H1 (cell line): Measurements from ENCODE around the gene RPL26. TPM values are rescaled to one million over a fixed set of nuclear protein-coding genes. Genes with fewer than 3 reads are reported as not detected.

ENCODE experiments used
- CTCF ChIA-PET: fragments of 300-600 bp; sonication (Branson Sonifier 250); formaldehyde crosslinking; loops from one replicate; lab custom pipeline; 2021; ENCODE audit not compliant: partially characterized antibody; lab: Charles Lee
- POLR2A ChIA-PET: fragments of 300-600 bp; sonication (Branson Sonifier 250); formaldehyde crosslinking; loops from one replicate; lab custom pipeline; 2021; ENCODE audit warnings: inconsistent platforms; ENCODE audit not compliant: partially characterized antibody; lab: Charles Lee
- DNase-seq, 2 experiments: peaks; one replicate each; pipeline versions ENCODE4 v3.0.0 to v3.0.0-alpha.2; 2010 to 2022; ENCODE audit warnings: low spot score in 2 of 2, low read depth in 1 of 2, mixed read lengths in 1 of 2
- FAIRE-seq: peaks from 2 replicates; lab custom pipeline; 2011; peaks lifted over from hg19 to GRCh38; lab: Jason Lieb, UNC
- H2AFZ ChIP-seq: 2 replicates; pipeline ENCODE4 v1.8.1; 2012; ENCODE audit warnings: low read length, inconsistent platforms
- H2AK5ac ChIP-seq: 2 replicates; pipeline ENCODE4 v1.6.1; 2013; ENCODE audit warnings: low read depth, low read length
- H2BK120ac ChIP-seq: replicated peaks from 2 replicates; pipeline ENCODE3; 2013; ENCODE audit warnings: low read depth, low read length, inconsistent platforms
- H2BK12ac ChIP-seq: 2 replicates; pipeline ENCODE4 v1.6.1; 2013; ENCODE audit warnings: low read depth, low read length
- H2BK15ac ChIP-seq: 2 replicates; pipeline ENCODE4 v1.6.1; 2013; ENCODE audit warnings: low read length
- H2BK20ac ChIP-seq: 2 replicates; pipeline ENCODE4 v1.6.1; 2013; ENCODE audit warnings: low read length
- H2BK5ac ChIP-seq: 2 replicates; pipeline ENCODE4 v1.6.1; 2013; ENCODE audit warnings: low read depth, low read length
- H3K14ac ChIP-seq: 2 replicates; pipeline ENCODE4 v1.6.1; 2013; ENCODE audit warnings: inconsistent platforms; ENCODE audit not compliant: insufficient read length
- H3K18ac ChIP-seq: 2 replicates; pipeline ENCODE4 v1.6.1; 2013; ENCODE audit warnings: low read length; ENCODE audit errors: extremely low read depth
- H3K23ac ChIP-seq: 2 replicates; pipeline ENCODE4 v1.6.1; 2013; ENCODE audit warnings: inconsistent platforms; ENCODE audit not compliant: insufficient read length
- H3K23me2 ChIP-seq: 2 replicates; pipeline ENCODE4 v1.6.1; 2013; ENCODE audit warnings: low read depth, low read length
- H3K27ac ChIP-seq: 2 replicates; pipeline ENCODE4 v1.6.1; 2011; ENCODE audit warnings: low read depth, low read length, inconsistent platforms
- H3K27me3 ChIP-seq, 4 experiments: replicated peaks in 1 of 4; 1 replicate in 1 of 4; 2 replicates in 3 of 4; pipeline versions ENCODE4 v1.6.1 to v1.8.1; 2011 to 2013; ENCODE audit warnings: low read length in 3 of 4, mild to moderate bottlenecking in 3 of 4, inconsistent platforms in 2 of 4, mixed read lengths in 2 of 4, moderate library complexity in 1 of 4; ENCODE audit not compliant: control insufficient read depth in 3 of 4, insufficient read depth in 3 of 4; ENCODE audit errors: extremely low read depth in 1 of 4
- H3K36me3 ChIP-seq, 4 experiments: 2 replicates each; pipeline versions ENCODE4 v1.6.1 to v1.8.1; 2011 to 2013; ENCODE audit warnings: mild to moderate bottlenecking in 4 of 4, low read length in 3 of 4, moderate library complexity in 2 of 4, control low read depth in 1 of 4, inconsistent platforms in 1 of 4; ENCODE audit not compliant: insufficient read depth in 4 of 4, control insufficient read depth in 2 of 4
- H3K4ac ChIP-seq: replicated peaks from 2 replicates; pipeline ENCODE3; 2013; ENCODE audit warnings: low read length, low read depth, mixed read lengths, inconsistent platforms; ENCODE audit not compliant: insufficient read length
- H3K4me1 ChIP-seq, 4 experiments: replicated peaks in 1 of 4; 1 replicate in 1 of 4; 2 replicates in 3 of 4; pipeline versions ENCODE4 v1.6.1 to v1.8.1; 2011 to 2013; ENCODE audit warnings: low read length in 3 of 4, inconsistent platforms in 2 of 4, mixed read lengths in 1 of 4; ENCODE audit not compliant: insufficient read depth in 4 of 4, control insufficient read depth in 3 of 4
- H3K4me2 ChIP-seq, 2 experiments: 2 replicates each; pipeline versions ENCODE4 v1.6.1 to v1.8.1; 2011 to 2013; ENCODE audit warnings: low read depth in 2 of 2, low read length in 2 of 2, control low read depth in 1 of 2, inconsistent platforms in 1 of 2, mild to moderate bottlenecking in 1 of 2; ENCODE audit not compliant: insufficient read depth in 1 of 2
- H3K4me3 ChIP-seq, 4 experiments: fragments of 200-600, 300-600 bp in 1 of 4; sonication (generic), shearing (Covaris generic), sonication (Bioruptor Twin) in 1 of 4; 2 replicates each; pipeline versions ENCODE4 v1.5.1 to v1.8.1; 2011 to 2016; ENCODE audit warnings: low read length in 4 of 4, low read depth in 3 of 4, control low read depth in 2 of 4, inconsistent platforms in 2 of 4, mild to moderate bottlenecking in 2 of 4, mixed read lengths in 1 of 4, moderate library complexity in 1 of 4; ENCODE audit not compliant: insufficient read depth in 2 of 4; ENCODE audit errors: extremely low read depth in 1 of 4
- H3K56ac ChIP-seq: replicated peaks from 2 replicates; pipeline ENCODE3; 2013; ENCODE audit warnings: low read depth, mild to moderate bottlenecking, mixed read lengths, low read length, inconsistent platforms; ENCODE audit not compliant: insufficient read length
- H3K79me1 ChIP-seq: 2 replicates; pipeline ENCODE4 v1.6.1; 2013; ENCODE audit warnings: low read depth, low read length, control low read depth
- H3K79me2 ChIP-seq, 2 experiments: 2 replicates each; pipeline versions ENCODE4 v1.6.1 to v1.8.1; 2012 to 2013; ENCODE audit warnings: low read length in 2 of 2, mild to moderate bottlenecking in 2 of 2, inconsistent platforms in 1 of 2; ENCODE audit not compliant: insufficient read depth in 2 of 2, control insufficient read depth in 1 of 2
- H3K9ac ChIP-seq, 4 experiments: replicated peaks in 1 of 4; 1 replicate in 1 of 4; 2 replicates in 3 of 4; pipeline versions ENCODE4 v1.6.1 to v1.8.1; 2011 to 2013; ENCODE audit warnings: low read depth in 3 of 4, low read length in 3 of 4, control low read depth in 2 of 4, mild to moderate bottlenecking in 2 of 4, moderate library complexity in 2 of 4, inconsistent platforms in 1 of 4; ENCODE audit errors: extremely low read depth in 1 of 4
- H3K9me3 ChIP-seq, 2 experiments: 2 replicates each; pipeline versions ENCODE4 v1.6.1 to v1.8.1; 2012 to 2013; ENCODE audit warnings: mild to moderate bottlenecking in 2 of 2, moderate library complexity in 2 of 2, control low read depth in 1 of 2, inconsistent platforms in 1 of 2, low read depth in 1 of 2, low read length in 1 of 2, mixed read lengths in 1 of 2; ENCODE audit not compliant: insufficient read depth in 2 of 2
- H4K20me1 ChIP-seq, 2 experiments: replicated peaks in 1 of 2; 2 replicates each; pipeline versions ENCODE3 to v1.8.1; 2011 to 2013; ENCODE audit warnings: inconsistent platforms in 2 of 2, low read length in 2 of 2, mild to moderate bottlenecking in 1 of 2; ENCODE audit not compliant: insufficient read depth in 2 of 2, control insufficient read depth in 1 of 2
- H4K5ac ChIP-seq: 2 replicates; pipeline ENCODE4 v1.6.1; 2013; ENCODE audit warnings: low read length, low read depth, mixed read lengths, inconsistent platforms; ENCODE audit not compliant: insufficient read length
- H4K8ac ChIP-seq: 2 replicates; pipeline ENCODE4 v1.8.0; 2013; ENCODE audit warnings: mild to moderate bottlenecking, moderate library complexity, low read length, inconsistent platforms; ENCODE audit not compliant: insufficient read depth; ENCODE audit errors: extremely low read depth
- H4K91ac ChIP-seq: replicated peaks from 2 replicates; pipeline ENCODE3; 2013; ENCODE audit warnings: low read length, mixed read lengths, inconsistent platforms; ENCODE audit not compliant: insufficient read length
- ATF3 ChIP-seq: IDR thresholded peaks from 2 replicates; pipeline ENCODE4 v1.6.1; 2011; ENCODE audit warnings: low read depth, mild to moderate bottlenecking, low read length; ENCODE audit not compliant: insufficient read depth
- BRCA1 ChIP-seq: IDR thresholded peaks from 2 replicates; pipeline ENCODE4 v1.6.1; 2012; ENCODE audit warnings: low read depth, low read length, improper control_type of control experiment
- CBX5 ChIP-seq: fragments of 300-800, 300-1000 bp; sonication (generic); IDR thresholded peaks from 2 replicates; pipeline ENCODE4 v1.7.1; 2016; ENCODE audit warnings: antibody characterized with exemption, low read length, low read depth
- POLR2A ChIP-seq, 2 experiments: IDR thresholded peaks; 1 replicate in 1 of 2; 2 replicates in 1 of 2; pipeline ENCODE4 v1.6.1; 2011; ENCODE audit warnings: low read depth in 2 of 2, low read length in 2 of 2, mild to moderate bottlenecking in 2 of 2; ENCODE audit errors: control extremely low read depth in 1 of 2
- RAD21 ChIP-seq, 2 experiments: IDR thresholded peaks in 1 of 2; conservative IDR thresholded peaks in 1 of 2; 2 replicates each; pipeline ENCODE4 v1.6.1; 2011; ENCODE audit warnings: low read depth in 2 of 2, low read length in 2 of 2, improper control_type of control experiment in 1 of 2, inconsistent platforms in 1 of 2, mild to moderate bottlenecking in 1 of 2, moderate library complexity in 1 of 2
- TBP ChIP-seq: IDR thresholded peaks from 2 replicates; pipeline ENCODE4 v1.6.1; 2011; ENCODE audit warnings: low read depth, low read length, improper control_type of control experiment
- ZNF274 ChIP-seq: IDR thresholded peaks from 2 replicates; pipeline ENCODE4 v1.7.0; 2012; ENCODE audit warnings: low read length, borderline replicate concordance; ENCODE audit errors: extremely low read depth
- WGBS, 2 experiments: shearing (Covaris generic) in 1 of 2; methylation state at CpG; one replicate each; pipeline versions ENCODE4 v1.1.6 to v1.1.7; 2013 to 2015; ENCODE audit warnings: low lambda C conversion rate in 2 of 2, mixed read lengths in 2 of 2, inconsistent platforms in 1 of 2, low coverage in 1 of 2, missing lambda C conversion rate in 1 of 2; ENCODE audit not compliant: insufficient replicate concordance in 2 of 2, insufficient coverage in 1 of 2, insufficient read length in 1 of 2; ENCODE audit errors: extremely low coverage in 1 of 2, missing lambda C conversion rate in 1 of 2; 5-methylcytosine and 5-hydroxymethylcytosine counted together
- polyA plus RNA-seq, 7 experiments: library from polyadenylated mRNA; depleted of rRNA in 3 of 7; stranded (reverse) in 5 of 7; unstranded in 2 of 7; fragments of >200 nt in 5 of 7; fragments of 200-250 nt in 2 of 7; gene quantifications; 1 replicate in 5 of 7; 2 replicates in 1 of 7; 4 replicates in 1 of 7; pipeline versions ENCODE4 v1.2.1 to v1.2.3, GENCODE V29; 2011 to 2013; ENCODE audit warnings: missing spikeins in 2 of 7, mixed read lengths in 2 of 7
- total RNA-seq: library from RNA; stranded (reverse); fragmentation: NEBNext Ultra II Directional; extraction: Animal tissue kit (Norgen Biotek cat#: 25700); gene quantifications from 2 replicates; pipeline ENCODE4 v1.2.1, GENCODE V29; 2021

RPL26 gene
- total and polyA plus RNA-seq, 2 of the 8 experiments (the other 6 are each of a cell fraction or from before 2014, with no cell fraction given), result 1,963 to 2,554 TPM

- no peak overlapping the region for H2BK5ac ChIP-seq
- CTCF ChIA-PET, result interaction anchor here (1.6 kb wide), 1 partner anchor 65 kb away, joined by 4 read pairs; no protein-coding TSS in a partner anchor
- H3K18ac ChIP-seq, result no peak overlapping the region
- H3K4me1 ChIP-seq, result peaks cover 0 to 10% (median 4%) of the 10 kb centered on the region in 4 experiments; a peak in 6 of 7 replicates
- no peaks in the 10 kb centered on the region for H3K36me3 ChIP-seq
- H3K27ac ChIP-seq, result no peak overlapping the region; the same call in 1 of the 2 replicates
- FAIRE-seq (no peak), DNase-seq (no peak)
- no peaks in the 10 kb centered on the region for H3K79me2 ChIP-seq
- no peaks in the 10 kb centered on the region for H3K27me3 ChIP-seq
- H4K8ac ChIP-seq, result no peak overlapping the region
- peak overlapping the region; percentile 29; the same call in 1 of the 2 replicates for H2BK15ac ChIP-seq
- H3K79me1 ChIP-seq, result no peaks in the 10 kb centered on the region
- H2AFZ ChIP-seq, result no peak overlapping the region
- H4K91ac ChIP-seq, result no peak overlapping the region
- H3K14ac ChIP-seq, result no peak overlapping the region
- POLR2A ChIA-PET, result interaction anchor here (1.2 to 1.4 kb wide), 2 partner anchors 11 to 29 kb away, joined by 4 to 6 read pairs; partner anchors contain the start of gene KRABD2
- H3K9ac ChIP-seq, result no peak overlapping the region
- H3K56ac ChIP-seq, result no peak overlapping the region
- no peak for TF ChIP-seq POLR2A (IDR thresholded peaks at IDR 0.05; ENCODE audit: control extremely low read depth in 1 of 2, low read depth in 2 of 2, low read length in 2 of 2)
- TF ChIP-seq BRCA1, result no peak
- TF ChIP-seq RAD21 (IDR thresholded peaks at IDR 0.05 in 1 of 2, conservative IDR thresholded peaks at IDR 0.05 in 1 of 2; ENCODE audit: low read depth in 2 of 2, low read length in 2 of 2), result no peak
- TF ChIP-seq CBX5, result no peak
- TF ChIP-seq ZNF274, result no peak
- no peak for TF ChIP-seq ATF3
- no peak for TF ChIP-seq TBP
- no peak overlapping the region for H4K5ac ChIP-seq
- no peak overlapping the region for H3K23ac ChIP-seq
- no peaks in the 10 kb centered on the region for H4K20me1 ChIP-seq
- H2BK12ac ChIP-seq, result no peak overlapping the region; the same call in 1 of the 2 replicates
- H2BK20ac ChIP-seq, result no peak overlapping the region
- H3K4ac ChIP-seq, result no peak overlapping the region
- no peak overlapping the region for H3K4me3 ChIP-seq
- no peaks in the 10 kb centered on the region; the same call in 1 of the 2 replicates for H3K23me2 ChIP-seq
- H3K9me3 ChIP-seq, result no peaks in the 10 kb centered on the region
- 96% methylated on average over 9 of the region's 11 CpGs; no CpG with 5 or more reads in 1 of the 2 experiments for WGBS, 2 experiments
- H3K4me2 ChIP-seq, result no peak overlapping the region
- H2BK120ac ChIP-seq, result no peak overlapping the region
- no peak overlapping the region for H2AK5ac ChIP-seq
These were observed 22.6 kb upstream of the RPL26 start for GRCh38 chr17:8405499-8406016.
